T-helper 2 cell (primary cell): ENCODE results near the gene ADCY3.

Experiments used
- DNase-seq, 5 experiments: peaks; one replicate each; pipeline versions ENCODE4 v3.0.0 to v3.0.0-alpha.2; 2012 to 2022

ADCY3 gene

GRCh38 chr2:24874035-24874434 lies 46.0 kb downstream of the ADCY3 start:
- no peak for DNase-seq

GRCh38 chr2:24873619-24874018 lies 46.4 kb downstream of the ADCY3 start:
- DNase-seq: no peak

- DNase-seq: no peak
Measured at GRCh38 chr2:24872344-24873115, 47.5 kb downstream of the ADCY3 start.

DNA sequence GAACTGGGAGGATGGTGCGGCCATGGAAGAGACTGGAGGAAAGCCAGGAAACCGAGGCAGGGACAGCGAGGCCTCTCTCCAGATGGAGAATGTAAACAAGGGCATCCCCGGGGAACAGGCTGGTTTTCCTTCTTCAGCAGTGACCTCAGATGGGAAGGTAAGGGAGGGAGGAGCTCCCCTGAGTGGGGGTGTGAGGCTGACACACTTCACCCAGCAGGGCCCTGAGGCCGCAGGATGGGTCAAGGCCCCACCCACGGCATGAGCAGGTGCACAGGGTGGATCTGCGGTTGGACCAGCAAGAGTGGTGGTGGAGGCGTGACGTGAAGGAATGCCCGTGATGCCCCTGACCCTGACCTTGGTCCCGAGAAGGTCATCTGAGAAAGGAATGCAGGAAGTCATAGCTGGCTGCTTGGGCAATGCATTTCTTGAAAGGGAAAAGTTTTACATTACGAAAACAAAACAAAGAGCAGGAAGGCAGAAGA lies 48.1 kb downstream of the ADCY3 start:
- no peak for DNase-seq

DNA sequence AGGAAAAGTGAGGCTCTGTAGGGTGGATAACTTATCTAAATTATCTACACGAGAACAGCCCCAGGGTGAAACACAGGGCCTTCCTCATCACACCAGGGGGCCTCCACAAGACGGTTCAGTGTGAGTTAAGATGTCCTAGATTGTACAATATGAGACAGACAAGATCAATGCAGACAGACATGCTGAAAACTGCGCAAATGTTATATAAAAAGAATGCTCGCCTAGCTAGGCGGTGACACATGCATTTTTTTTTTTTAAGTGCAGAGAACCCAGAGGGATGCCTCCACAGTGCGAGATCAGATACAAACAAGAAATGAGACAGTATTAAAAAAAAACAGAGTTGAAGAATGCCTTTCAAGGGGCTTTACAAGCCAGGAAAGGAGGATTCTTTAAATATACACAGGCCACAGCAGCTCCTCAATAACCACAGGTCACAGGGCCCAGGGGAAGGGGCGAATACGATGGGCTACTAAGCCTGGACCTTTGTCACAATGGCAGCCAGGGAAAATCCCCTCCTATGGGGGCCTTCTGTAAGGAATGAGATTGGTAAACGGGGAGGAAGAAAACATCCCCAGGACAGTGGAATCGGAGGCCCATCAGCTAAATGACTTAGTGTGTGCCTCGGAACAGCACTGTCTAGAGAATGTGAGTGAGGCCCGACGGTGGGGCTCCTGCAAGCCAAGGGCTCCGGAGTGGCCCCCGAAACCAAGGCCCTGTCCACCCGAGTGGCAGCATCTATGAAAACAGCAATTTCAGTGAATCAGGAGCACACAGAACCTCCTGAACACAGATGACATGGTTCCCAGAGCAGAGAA lies 48.9 kb downstream of the ADCY3 start:
- no peak for DNase-seq

DNA sequence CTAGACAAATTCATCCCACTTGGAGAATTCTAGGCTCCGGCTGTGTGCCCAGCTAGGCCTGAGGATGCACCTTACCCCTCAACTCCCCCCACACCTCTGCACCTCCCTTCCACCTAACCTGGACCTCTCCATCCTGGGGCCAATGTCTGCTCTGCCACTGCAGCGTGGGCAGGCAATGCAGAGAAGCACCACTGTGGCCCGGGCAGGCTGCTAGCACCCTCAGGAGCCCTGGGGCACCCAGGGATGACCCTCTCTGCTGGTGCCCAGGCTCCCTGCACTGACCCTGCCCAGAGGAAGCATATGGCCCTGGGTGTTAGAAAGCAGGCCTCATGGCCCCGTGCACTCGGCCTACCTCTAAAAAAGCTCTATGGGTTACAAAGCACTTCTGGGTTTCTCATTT lies 49.6 kb downstream of the ADCY3 start:
- DNase-seq: no peak

DNA sequence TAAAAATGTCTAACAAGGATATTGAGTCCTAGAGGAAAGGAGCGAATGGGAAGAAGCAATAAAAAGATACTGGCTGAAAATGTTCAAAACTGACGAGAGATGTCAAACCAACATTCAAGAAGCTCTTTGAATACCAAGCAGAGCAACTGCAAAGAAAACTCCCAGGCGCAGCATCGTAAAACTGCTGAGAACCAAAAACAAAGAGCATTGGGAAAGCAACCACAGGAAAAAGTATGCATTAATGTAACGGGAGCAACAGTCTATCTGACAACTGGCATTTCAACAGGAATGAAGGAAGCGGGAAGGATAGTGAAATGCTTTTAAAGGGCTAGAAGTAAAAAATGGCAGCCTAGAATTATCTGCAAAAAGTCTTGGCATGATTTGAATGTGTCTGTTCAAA lies 53.1 kb downstream of the ADCY3 start:
- DNase-seq: no peak

- no peak for DNase-seq
Measured at GRCh38 chr2:24863641-24864040, 56.4 kb downstream of the ADCY3 start.

GRCh38 chr2:24861500-24861899 lies 58.5 kb downstream of the ADCY3 start:
- DNase-seq: no peak

- no peak for DNase-seq
Measured at GRCh38 chr2:24860631-24861030, 59.4 kb downstream of the ADCY3 start.

DNA sequence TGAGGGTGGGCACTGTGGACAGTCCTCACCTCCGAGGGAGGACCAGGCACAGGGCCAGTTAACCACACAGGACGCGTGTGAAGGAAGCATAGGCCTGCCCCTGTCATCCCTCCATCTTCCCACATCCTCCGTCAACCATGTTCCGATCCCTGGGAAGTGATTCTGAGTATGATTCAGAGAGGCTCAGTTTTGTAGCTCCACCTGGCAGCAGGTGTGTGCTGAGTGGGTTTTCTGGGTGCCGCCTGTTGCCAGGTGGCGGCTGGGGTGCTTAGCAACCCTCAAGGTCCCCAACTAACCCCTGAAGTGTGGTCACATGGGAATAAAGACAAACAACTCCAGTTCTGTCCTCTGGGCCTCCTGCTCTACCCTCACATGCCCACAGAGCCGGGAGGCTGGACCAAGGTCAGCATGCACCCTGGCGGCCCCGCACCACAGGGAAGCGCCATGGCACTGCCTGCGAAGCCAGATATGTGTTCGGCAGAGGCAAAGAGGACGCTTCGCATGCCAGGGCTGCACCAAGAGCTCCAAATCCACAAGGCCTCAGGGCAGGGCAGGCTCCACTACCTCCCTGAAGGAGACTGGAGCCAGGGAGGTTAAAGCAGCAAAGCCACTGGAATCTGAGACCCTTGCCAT lies 60.0 kb downstream of the ADCY3 start:
- no peak for DNase-seq

DNA sequence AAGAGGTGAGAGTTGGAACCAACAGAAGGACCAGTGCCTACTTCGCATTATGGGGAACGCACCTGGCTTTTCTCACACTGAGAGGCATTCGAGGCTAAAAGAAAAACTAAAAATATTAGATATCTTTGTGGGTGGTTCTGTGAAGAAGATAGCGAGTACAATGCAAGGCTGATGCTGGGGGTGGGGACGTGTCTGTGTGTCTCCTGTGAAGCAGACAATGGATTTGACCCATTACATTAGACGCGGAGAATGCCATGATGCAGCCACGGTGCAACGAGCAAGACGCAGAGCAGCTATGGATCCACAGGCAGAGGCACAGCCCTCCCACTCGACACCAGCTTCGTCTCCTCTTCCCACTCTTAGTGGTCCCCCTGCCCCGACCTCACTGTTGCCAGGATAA lies 61.0 kb downstream of the ADCY3 start:
- no peak for DNase-seq

- DNase-seq: no peak
Measured at GRCh38 chr2:24857746-24858145, 62.3 kb downstream of the ADCY3 start.

DNA sequence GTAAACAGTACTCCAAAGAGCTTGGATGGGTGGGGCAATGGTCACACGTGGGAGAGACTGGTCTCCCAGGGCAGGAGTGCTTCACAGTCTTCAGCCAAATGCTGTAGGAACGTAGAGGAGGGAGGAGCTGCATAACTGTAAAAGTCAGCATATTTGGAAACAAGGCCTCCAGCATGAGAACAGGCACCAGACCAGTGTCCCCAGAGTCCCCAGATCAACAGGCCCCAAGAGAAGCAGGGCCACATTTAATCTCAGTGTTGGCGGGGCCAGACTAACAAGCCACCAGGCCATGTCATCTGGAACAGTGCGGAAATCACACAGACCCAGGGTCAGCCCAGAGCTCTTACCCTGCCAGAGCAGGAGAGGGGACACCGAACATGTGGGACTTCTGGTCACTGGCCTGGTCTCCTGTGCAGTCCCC lies 63.2 kb downstream of the ADCY3 start:
- DNase-seq: no peak

DNA sequence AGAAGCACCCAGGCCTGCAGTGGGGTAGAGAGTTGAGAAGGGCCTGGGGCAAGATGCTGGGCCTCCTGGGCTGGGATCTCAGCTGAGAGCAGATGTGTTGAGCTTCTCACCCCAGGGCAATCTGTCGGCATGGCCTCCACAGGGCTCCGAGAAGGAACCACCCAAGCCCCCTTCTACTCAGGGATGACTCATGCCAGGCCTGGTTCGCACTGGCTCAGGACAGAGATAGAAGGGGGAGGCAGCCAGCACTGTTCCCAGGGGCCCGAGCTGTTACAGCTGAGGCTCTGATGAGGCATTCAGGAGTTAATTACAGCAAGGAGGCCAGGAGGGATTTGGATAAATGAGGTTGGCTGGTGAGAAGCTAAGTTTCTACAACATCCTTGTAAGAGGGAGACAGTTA lies 64.3 kb downstream of the ADCY3 start:
- DNase-seq: no peak

- no peak for DNase-seq
Measured at GRCh38 chr2:24855022-24855622, 64.9 kb downstream of the ADCY3 start.

- DNase-seq: no peak
Measured at GRCh38 chr2:24853996-24854395, 66.0 kb downstream of the ADCY3 start.

GRCh38 chr2:24853046-24853445 lies 67.0 kb downstream of the ADCY3 start:
- DNase-seq: no peak

DNA sequence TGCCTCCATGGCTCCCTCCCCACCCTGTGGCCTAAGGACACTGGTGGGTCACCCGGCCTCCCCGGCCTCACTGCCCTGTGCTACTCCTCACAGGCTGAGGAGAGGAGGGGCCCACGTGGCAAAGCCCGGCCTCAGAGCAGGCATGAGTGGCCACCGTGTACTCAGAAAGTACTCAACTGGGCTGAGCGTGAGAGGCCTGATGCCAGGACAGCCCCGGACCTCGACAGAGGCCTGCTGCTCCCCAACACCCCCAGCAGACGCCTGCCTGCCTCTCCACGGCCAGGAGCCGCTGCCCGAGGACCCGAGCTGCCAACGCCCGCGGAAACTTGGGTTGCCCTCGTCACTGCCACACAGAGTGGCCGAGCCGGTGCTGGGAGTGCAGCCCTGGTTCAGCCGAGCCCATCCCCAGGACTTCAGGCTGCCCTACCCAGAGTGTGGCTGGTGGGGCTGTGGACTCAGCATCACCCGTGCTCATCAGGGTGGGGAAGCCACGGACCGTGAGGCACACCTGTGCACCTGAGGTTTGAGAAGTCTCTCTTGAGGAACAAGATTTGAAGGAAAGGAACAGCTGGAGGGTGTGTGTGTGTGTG lies 67.5 kb downstream of the ADCY3 start:
- no peak for DNase-seq

GRCh38 chr2:24852026-24852425 lies 68.0 kb downstream of the ADCY3 start:
- DNase-seq: no peak

DNA sequence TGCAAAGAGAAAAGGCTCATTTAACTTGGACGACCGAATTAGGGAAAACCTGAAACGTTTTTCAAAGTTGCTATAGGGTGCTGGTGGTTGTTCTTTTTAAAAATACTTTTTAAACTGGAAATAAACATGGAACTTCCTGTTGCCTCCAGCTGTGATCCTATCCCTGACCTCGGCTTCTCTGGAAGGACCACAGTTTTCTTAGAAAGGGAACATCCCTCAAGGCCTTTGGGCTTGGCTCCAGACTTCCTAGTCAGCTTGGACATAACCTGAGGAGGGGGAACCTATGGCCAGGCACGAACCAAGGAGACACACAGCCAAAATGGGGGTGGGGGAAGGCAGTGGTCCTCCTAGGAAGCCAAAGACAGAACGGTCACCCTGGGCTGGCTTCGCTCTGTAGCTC lies 69.1 kb downstream of the ADCY3 start:
- DNase-seq: no peak

DNA sequence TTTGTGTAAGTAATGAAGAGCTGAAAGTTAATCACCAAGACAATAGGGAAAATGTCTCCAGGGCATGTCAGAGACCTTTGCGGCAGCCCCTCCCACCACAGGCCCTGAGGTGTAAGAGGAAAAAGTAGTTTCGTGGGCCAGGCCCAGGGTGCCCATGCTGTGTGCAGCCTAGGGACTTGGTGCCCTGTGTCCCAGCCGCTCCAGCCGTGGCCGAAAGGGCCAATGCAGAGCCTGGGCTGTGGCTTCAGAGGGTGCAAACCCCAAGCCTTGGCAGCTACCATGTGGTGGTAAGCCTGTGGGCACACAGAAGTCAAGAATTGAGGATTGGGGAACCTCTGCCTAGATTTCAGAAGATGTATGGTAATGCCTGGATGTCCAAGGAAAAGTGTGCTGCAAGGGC lies 74.3 kb downstream of the ADCY3 start:
- DNase-seq: no peak
